K562 (cell line): ENCODE data around the gene CLCF1. TPM values are rescaled to one million over a fixed set of nuclear protein-coding genes. Genes with fewer than 3 reads are reported as not detected.

Experiments
- ATAC-seq: fragments of 200-7000 bp; cut with Tn5 transposase; 3 replicates; pipeline ENCODE4 v1.9.1; 2020; ENCODE audit warnings: moderate library complexity
- BruUV-seq: library from RNA; stranded (reverse); fragments of 400-500 nt; replicated peaks from 2 replicates; lab custom pipeline; 2021; lab: Mats Ljungman, UMichigan
- CTCF ChIA-PET: fragments of 300-600 bp; formaldehyde crosslinking; extraction: SDS; loops from one replicate; lab custom pipeline; 2021; ENCODE audit warnings: low intra/inter-chr PET ratio; lab: Yijun Ruan, JAX
- POLR2A ChIA-PET: fragments of 300-600, 350-650 bp; sonication (Branson Sonifier 250); formaldehyde crosslinking; extraction: SDS; loops from one replicate; lab custom pipeline; 2021; ENCODE audit warnings: antibody characterized with exemption, inconsistent platforms; lab: Yijun Ruan, JAX
- DNase-seq, 4 experiments: peaks; one replicate each; pipeline versions ENCODE4 v3.0.0 to v3.0.0-alpha.2; 2011 to 2018; ENCODE audit warnings: low spot score in 3 of 4, mixed read lengths in 3 of 4; ENCODE audit errors: extremely low read depth in 1 of 4
- FAIRE-seq: peaks from 2 replicates; lab custom pipeline; 2011; peaks lifted over from hg19 to GRCh38; lab: Jason Lieb, UNC
- H2AFZ ChIP-seq: 2 replicates; pipeline ENCODE4 v1.6.0; 2011; ENCODE audit warnings: low read depth, low read length, control low read depth, inconsistent platforms
- H3K27ac ChIP-seq: fragments of 200-600 bp; 3 replicates; pipeline ENCODE4 v1.8.0; 2011; ENCODE audit warnings: low read depth, mild to moderate bottlenecking, control low read depth, inconsistent platforms, low read length, moderate library complexity, mixed read lengths; ENCODE audit errors: extremely low read depth
- H3K27me3 ChIP-seq, 2 experiments: fragments of 300-600 bp in 1 of 2; 2 replicates in 1 of 2; 3 replicates in 1 of 2; pipeline versions ENCODE4 v1.6.0 to v1.8.0; 2011; ENCODE audit warnings: inconsistent platforms in 2 of 2, low read length in 2 of 2, mild to moderate bottlenecking in 1 of 2, mixed read lengths in 1 of 2, moderate library complexity in 1 of 2; ENCODE audit not compliant: control insufficient read depth in 2 of 2, insufficient read depth in 2 of 2
- H3K36me3 ChIP-seq: fragments of 300-600 bp; 3 replicates; pipeline ENCODE4 v1.8.0; 2011; ENCODE audit warnings: mild to moderate bottlenecking, low read length, inconsistent platforms; ENCODE audit not compliant: control insufficient read depth, insufficient read depth
- H3K4me1 ChIP-seq, 2 experiments: fragments of 200-600 bp in 1 of 2; replicated peaks in 1 of 2; 2 replicates in 1 of 2; 3 replicates in 1 of 2; pipeline versions ENCODE4 v1.5.1 to v1.8.0; 2011; ENCODE audit warnings: inconsistent platforms in 2 of 2, low read length in 2 of 2, mild to moderate bottlenecking in 1 of 2, mixed read lengths in 1 of 2, moderate library complexity in 1 of 2; ENCODE audit not compliant: control insufficient read depth in 2 of 2, insufficient read depth in 2 of 2
- H3K4me2 ChIP-seq: 2 replicates; pipeline ENCODE4 v1.6.1; 2011; ENCODE audit warnings: low read length, control low read depth, inconsistent platforms, mixed read lengths; ENCODE audit not compliant: insufficient read depth
- H3K4me3 ChIP-seq: fragments of 200-600 bp; sonication (generic), shearing (Covaris generic); 2 replicates; pipeline ENCODE4 v1.5.1; 2016; ENCODE audit warnings: control low read depth, inconsistent platforms
- H3K79me2 ChIP-seq: fragments of 200-600 bp; 3 replicates; pipeline ENCODE4 v1.8.0; 2011; ENCODE audit warnings: low read length, inconsistent platforms; ENCODE audit not compliant: control insufficient read depth, insufficient read depth
- H3K9ac ChIP-seq, 2 experiments: 2 replicates each; pipeline versions ENCODE4 v1.6.0 to v1.6.1; 2011; ENCODE audit warnings: low read depth in 2 of 2, low read length in 2 of 2, control low read depth in 1 of 2, inconsistent platforms in 1 of 2, mild to moderate bottlenecking in 1 of 2, mixed read lengths in 1 of 2; ENCODE audit not compliant: insufficient read depth in 1 of 2
- H3K9me1 ChIP-seq: one replicate; pipeline ENCODE4 v1.6.0; 2011; ENCODE audit warnings: inconsistent platforms, mild to moderate bottlenecking, low read length, moderate library complexity; ENCODE audit not compliant: control insufficient read depth, insufficient read depth
- H3K9me3 ChIP-seq: replicated peaks from 2 replicates; pipeline ENCODE4 v1.5.1; 2011; ENCODE audit warnings: low read depth, low read length, inconsistent platforms; ENCODE audit not compliant: control insufficient read depth, insufficient read depth
- H4K20me1 ChIP-seq: replicated peaks from 2 replicates; pipeline ENCODE4 v1.6.1; 2011; ENCODE audit warnings: low read length, inconsistent platforms, mixed read lengths; ENCODE audit not compliant: control insufficient read depth, insufficient read depth
- ELF1 ChIP-seq: fragments of 200-800 bp; sonication (Bioruptor generic); IDR thresholded peaks from 2 replicates; pipeline ENCODE4 v1.6.1; 2016; ENCODE audit warnings: missing genetic modification characterization, missing compliant biosample characterization
- FIP1L1 ChIP-seq: fragments of 200-400 bp; formaldehyde crosslinking; IDR thresholded peaks from 2 replicates; pipeline ENCODE4 v1.6.1; 2018; ENCODE audit warnings: mild to moderate bottlenecking, low read depth, low read length; ENCODE audit not compliant: poor library complexity, severe bottlenecking
- HBP1 ChIP-seq: fragments of 450-650 bp; formaldehyde crosslinking; IDR thresholded peaks from 2 replicates; pipeline ENCODE4 v1.4.0; 2022; ENCODE audit warnings: missing genetic modification characterization
- KLF1 ChIP-seq: fragments of 450-650 bp; IDR thresholded peaks from 2 replicates; pipeline ENCODE4 v1.6.1; 2016; ENCODE audit warnings: missing genetic modification characterization, missing compliant biosample characterization
- MTF1 ChIP-seq: fragments of 250-450 bp; sonication (Bioruptor Pico); IDR thresholded peaks from 2 replicates; pipeline ENCODE4 v1.9.0; 2021; ENCODE audit warnings: moderate library complexity, mild to moderate bottlenecking, inconsistent platforms, borderline replicate concordance
- NR2C2 ChIP-seq, 2 experiments: fragments of 200-800 bp in 1 of 2; sonication (Bioruptor generic) in 1 of 2; sonication (generic) in 1 of 2; formaldehyde crosslinking in 1 of 2; IDR thresholded peaks; 2 replicates each; pipeline versions ENCODE4 v1.6.1 to v1.8.0; 2016 to 2022; ENCODE audit warnings: mild to moderate bottlenecking in 1 of 2, missing compliant biosample characterization in 1 of 2, missing genetic modification characterization in 1 of 2, missing genetic modification reagents in 1 of 2
- RNF219 ChIP-seq: fragments of 250-450 bp; sonication (Bioruptor Pico); IDR thresholded peaks from 2 replicates; pipeline ENCODE4 v1.5.0; 2022; ENCODE audit warnings: mild to moderate bottlenecking
- SMARCA5 ChIP-seq: fragments of 450-650 bp; IDR thresholded peaks from 2 replicates; pipeline ENCODE4 v1.6.1; 2016
- ZNF143 ChIP-seq: sonication (generic); formaldehyde crosslinking; IDR thresholded peaks from 2 replicates; pipeline ENCODE4 v1.9.0; 2022; ENCODE audit warnings: mild to moderate bottlenecking, missing genetic modification reagents
- ZNF644 ChIP-seq: fragments of 200-800 bp; sonication (Bioruptor generic); IDR thresholded peaks from 2 replicates; pipeline ENCODE4 v1.6.1; 2016; ENCODE audit warnings: low read depth, missing genetic modification characterization, missing compliant biosample characterization
- ZNF707 ChIP-seq: fragments of 250-450 bp; sonication (Bioruptor Pico); conservative IDR thresholded peaks from 2 replicates; pipeline ENCODE4 v1.8.0; 2022; ENCODE audit warnings: inconsistent platforms, mild to moderate bottlenecking, moderate library complexity
- ZNF76 ChIP-seq: fragments of 250-450 bp; sonication (Bioruptor Pico); IDR thresholded peaks from 2 replicates; pipeline ENCODE4 v1.4.0; 2020; ENCODE audit warnings: mild to moderate bottlenecking, moderate library complexity, borderline replicate concordance
- WGBS: fragments of 100-300 bp; shearing (Covaris generic); methylation state at CpG from one replicate; pipeline ENCODE4 v1.1.6; 2016; ENCODE audit warnings: low coverage, mixed read lengths; ENCODE audit not compliant: insufficient coverage; ENCODE audit errors: missing lambda C conversion rate; 5-methylcytosine and 5-hydroxymethylcytosine counted together
- in situ Hi-C: fragments of 300-500 bp; cut with MboI; formaldehyde crosslinking; loops from 4 replicates; pipeline ENCODE4 v1.15.0; 2018; ENCODE audit warnings: inconsistent platforms, mixed read lengths
- intact Hi-C: fragments of 100-400 bp; cut with micrococcal nuclease; formaldehyde crosslinking; loops from 2 replicates; pipeline ENCODE4 v1.14.2; 2022
- polyA plus RNA-seq, 8 experiments: library from polyadenylated mRNA; depleted of rRNA in 4 of 8; stranded (reverse) in 5 of 8; unstranded in 3 of 8; fragments of >200 nt; fragmentation: Nextera tagmentation in 2 of 8; fragmentation: Illumina TruSeq in 1 of 8; extraction: Ambion mirVana in 2 of 8; extraction: Trizol in 1 of 8; gene quantifications; 2 replicates each; pipeline versions ENCODE4 v1.2.1 to v1.2.3, GENCODE V29; 2011 to 2014; ENCODE audit warnings: inconsistent platforms in 1 of 8, missing spikeins in 1 of 8
- total RNA-seq, 7 experiments: library from RNA; depleted of rRNA in 6 of 7; stranded (reverse); fragments of >200 nt in 6 of 7; fragmentation: Illumina TruSeq in 2 of 7; extraction: Trizol in 2 of 7; gene quantifications; 2 replicates each; pipeline versions ENCODE4 v1.2.1 to v1.2.3, GENCODE V29; 2011 to 2021; ENCODE audit warnings: low replicate concordance in 1 of 7

The CLCF1 gene
- total and polyA plus RNA-seq, 9 of the 15 experiments (the other 6 are each of a cell fraction or from before 2014, with no cell fraction given) = 0.49 to 5.8 (median 3.0) TPM

DNA sequence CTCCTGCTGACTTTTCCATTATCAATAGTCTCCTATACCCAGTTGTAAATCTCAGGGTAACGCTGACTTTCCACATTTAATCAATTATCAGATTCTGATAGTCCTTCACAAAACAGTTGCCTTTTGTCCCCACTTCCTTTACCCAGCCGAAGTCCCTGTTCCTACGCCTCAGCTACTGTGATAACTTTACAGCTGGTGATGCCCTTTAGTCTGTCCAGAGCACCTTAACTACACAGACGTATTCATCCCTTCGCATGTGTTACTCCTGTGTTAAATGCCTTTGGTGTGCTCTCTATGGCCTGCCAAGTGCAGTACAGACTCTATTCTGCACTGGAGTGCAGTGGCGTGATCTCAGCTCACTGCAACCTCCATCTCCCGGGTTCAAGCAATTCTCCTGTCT, 49.9 kb downstream of the CLCF1 start:
- Histone ChIP-seq H3K9me1 (no peaks in the 10 kb centered on the region), H3K9me3 (no peaks in the 10 kb centered on the region), H3K4me3 (no peak overlapping the region), H3K9ac (no peak overlapping the region), H3K27ac (no peak overlapping the region), H3K4me2 (no peak overlapping the region), H3K79me2 (peaks cover 1% of the 10 kb centered on the region; the same call in 1 of the 3 replicates), H3K4me1 (peaks cover 5 to 10% of the 10 kb centered on the region in 2 experiments; a peak in 3 of 5 replicates), H2AFZ (no peak overlapping the region), H4K20me1 (no peaks in the 10 kb centered on the region), H3K27me3 (no peaks in the 10 kb centered on the region), H3K36me3 (no peaks in the 10 kb centered on the region; the same call in 2 of the 3 replicates)
- WGBS = 74% methylated on average over 7 of the region's 7 CpGs
- no peak for FAIRE-seq
- no TSS peak for BruUV-seq
- peak in 1 of 4 experiments; percentile 2 for DNase-seq
- in situ Hi-C loops = no loop called here
- ChIA-PET POLR2A (interaction anchor here (0.7 to 1.9 kb wide), 3 partner anchors 10 to 62 kb away, joined by 3 to 4 read pairs (median 3); no protein-coding TSS in a partner anchor), CTCF (no interaction called here)
- no peak for ATAC-seq
- no peak for TF ChIP-seq ZNF143 (CRISPR knock-in tag)
- TF ChIP-seq ELF1 (tag) = no peak
- no peak for TF ChIP-seq SMARCA5
- no peak for TF ChIP-seq MTF1 (CRISPR knock-in tag)
- TF ChIP-seq KLF1 (tag) = no peak
- no peak for TF ChIP-seq ZNF76 (CRISPR knock-in tag)
- TF ChIP-seq RNF219 (CRISPR knock-in tag) = no peak
- no peak for TF ChIP-seq HBP1 (CRISPR knock-in tag)
- TF ChIP-seq FIP1L1 = no peak
- no peak for TF ChIP-seq ZNF644 (tag)
- no peak for TF ChIP-seq ZNF707 (CRISPR knock-in tag)
- TF ChIP-seq NR2C2 (CRISPR knock-in tag; IDR thresholded peaks at IDR 0.05) = no peak
- no peak for TF ChIP-seq NR2C2 (tag; IDR thresholded peaks at IDR 0.05)
- intact Hi-C loops = no loop called here
